Measurements from ENCODE around the gene CD164L2.

Gene CD164L2

DNA sequence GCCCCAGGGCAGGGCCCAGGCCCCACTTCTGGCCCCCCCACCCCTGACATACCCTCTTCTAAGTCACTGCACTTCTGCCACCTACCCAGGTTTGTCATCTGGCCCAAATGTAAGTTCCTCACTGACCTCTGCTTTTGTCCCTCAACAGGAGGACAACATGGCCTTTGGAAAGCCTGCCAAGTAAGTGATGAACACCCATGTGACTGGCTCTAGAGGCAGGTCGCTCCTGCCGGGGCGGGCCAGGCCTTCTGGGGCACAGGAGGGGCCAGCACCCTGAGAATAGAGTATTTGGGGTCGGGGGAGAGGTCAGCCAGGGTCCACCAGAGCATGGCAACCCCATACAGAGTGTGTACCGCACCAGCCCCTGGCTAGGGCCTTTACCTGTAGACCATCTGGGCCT is 51.2 kb downstream of the CD164L2 start:
- Histone ChIP-seq H3K79me2 (ENCODE audit: control insufficient read depth, insufficient read depth, low read length, unreplicated experiment) (peaks cover 31% of the 10 kb centered on the region), H3K27me3 (ENCODE audit: insufficient read depth, low read length) (no peaks in the 10 kb centered on the region), H3K36me3 (ENCODE audit: insufficient read depth, low read length) (peaks cover 16% of the 10 kb centered on the region; the same call in 1 of the 2 replicates), H2AFZ (ENCODE audit: low read length, unreplicated experiment) (no peak overlapping the region), H3K4me1 (ENCODE audit: control insufficient read depth, insufficient read depth, low read length, unreplicated experiment) (peaks cover 14% of the 10 kb centered on the region), H3K27ac (ENCODE audit: low read depth, low read length) (peak overlapping the region; percentile 45), H3K4me3 (ENCODE audit: low read depth, low read length) (no peak overlapping the region)

DNA sequence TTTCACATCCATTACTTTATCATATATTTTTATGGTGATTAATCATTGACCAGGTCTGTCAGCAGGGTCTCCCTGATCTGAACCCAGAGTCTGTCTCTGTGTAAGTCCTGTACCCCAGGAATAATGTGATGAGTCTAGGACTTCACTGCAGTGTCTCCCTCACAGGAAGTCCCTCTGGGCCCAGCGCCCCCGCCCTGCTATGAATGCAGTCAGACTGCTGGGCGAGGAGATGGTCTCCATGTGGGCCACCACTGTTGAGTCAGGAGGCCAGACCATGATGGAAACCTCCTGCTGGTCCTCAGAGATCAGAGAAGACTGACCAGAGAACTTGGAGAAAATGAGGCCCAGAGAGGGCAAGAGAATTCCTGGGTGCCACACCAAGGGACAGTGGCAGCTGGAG is 51.7 kb downstream of the CD164L2 start:
- H3K27ac ChIP-seq (ENCODE audit: low read depth, low read length), result no peak overlapping the region
- H3K36me3 ChIP-seq (ENCODE audit: insufficient read depth, low read length), result peaks cover 16% of the 10 kb centered on the region; the same call in 1 of the 2 replicates
- no peak overlapping the region for H2AFZ ChIP-seq (ENCODE audit: low read length, unreplicated experiment)
- H3K4me3 ChIP-seq (ENCODE audit: low read depth, low read length), result no peak overlapping the region
- no peaks in the 10 kb centered on the region for H3K27me3 ChIP-seq (ENCODE audit: insufficient read depth, low read length)
- H3K4me1 ChIP-seq (ENCODE audit: control insufficient read depth, insufficient read depth, low read length, unreplicated experiment), result peaks cover 14% of the 10 kb centered on the region
- peaks cover 36% of the 10 kb centered on the region for H3K79me2 ChIP-seq (ENCODE audit: control insufficient read depth, insufficient read depth, low read length, unreplicated experiment)

DNA sequence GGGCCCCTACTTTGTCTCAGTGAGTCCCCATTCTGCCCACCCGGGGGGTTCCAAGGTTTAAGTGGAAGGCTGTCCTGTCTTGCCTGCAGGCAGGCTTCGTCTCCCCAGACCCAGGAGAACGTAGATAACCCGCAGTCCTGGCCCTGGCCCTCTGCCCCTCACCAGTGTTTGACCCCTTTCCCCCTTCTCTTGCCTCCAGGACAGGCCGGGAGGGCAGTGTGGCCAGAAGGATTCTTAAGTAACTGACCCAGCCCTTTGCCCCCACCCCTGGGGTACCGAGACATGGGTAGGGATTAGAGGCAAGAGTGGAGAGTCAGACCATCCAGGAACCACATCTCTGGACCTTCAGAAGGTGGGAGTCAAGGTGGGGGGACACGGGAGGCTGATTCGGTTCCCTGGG is 52.3 kb downstream of the CD164L2 start:
- H3K4me1 ChIP-seq (ENCODE audit: control insufficient read depth, insufficient read depth, low read length, unreplicated experiment), result peaks cover 14% of the 10 kb centered on the region
- H3K36me3 ChIP-seq (ENCODE audit: insufficient read depth, low read length), result peaks cover 16% of the 10 kb centered on the region; the same call in 1 of the 2 replicates
- H3K27ac ChIP-seq (ENCODE audit: low read depth, low read length), result no peak overlapping the region
- peaks cover 42% of the 10 kb centered on the region for H3K79me2 ChIP-seq (ENCODE audit: control insufficient read depth, insufficient read depth, low read length, unreplicated experiment)
- no peaks in the 10 kb centered on the region for H3K27me3 ChIP-seq (ENCODE audit: insufficient read depth, low read length)
- H3K4me3 ChIP-seq (ENCODE audit: low read depth, low read length), result no peak overlapping the region
- H2AFZ ChIP-seq (ENCODE audit: low read length, unreplicated experiment), result no peak overlapping the region

Data from ACC112 (cell line).